Vagina (tissue), 2 donors: ENCODE measurements around the gene LGALS4.
"Not testable (repeated sequence)": the region's sequence is repeated elsewhere in the genome, so short reads cannot be mapped to it uniquely, and the experiment has no call there.

Source experiments
- POLR2A ChIP-seq, 2 donors: fragments of 450-650 bp; IDR thresholded peaks; one replicate each; pipeline ENCODE4 v1.6.1; 2017; ENCODE audit warnings: antibody characterized with exemption in 2 of 2, mild to moderate bottlenecking in 2 of 2, moderate library complexity in 2 of 2
- TF ChIP-seq, protein P1 (sequence below), 3 experiments: fragments of 450-650 bp in 2 of 3; fragments of 200-600 bp in 1 of 3; sonication (generic) in 1 of 3; IDR thresholded peaks; one replicate each; pipeline ENCODE4 v1.5.1; 2017 to 2019; ENCODE audit warnings: antibody characterized with exemption in 3 of 3, mild to moderate bottlenecking in 2 of 3, moderate library complexity in 2 of 3

DNA sequence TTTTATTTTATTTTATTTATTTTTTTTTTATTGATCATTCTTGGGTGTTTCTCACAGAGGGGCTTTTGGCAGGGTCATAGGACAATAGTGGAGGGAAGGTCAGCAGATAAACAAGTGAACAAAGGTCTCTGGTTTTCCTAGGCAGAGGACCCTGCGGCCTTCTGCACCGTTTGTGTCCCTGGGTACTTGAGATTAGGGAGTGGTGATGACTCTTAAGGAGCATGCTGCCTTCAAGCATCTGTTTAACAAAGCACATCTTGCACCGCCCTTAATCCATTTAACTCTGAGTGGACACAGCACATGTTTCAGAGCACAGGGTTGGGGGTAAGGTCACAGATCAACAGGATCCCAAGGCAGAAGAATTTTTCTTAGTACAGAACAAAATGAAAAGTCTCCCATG is 42.2 kb upstream of the LGALS4 start:
- TF ChIP-seq POLR2A (IDR thresholded peaks at IDR 0.05), result not testable (repeated sequence)
- TF ChIP-seq, protein P1, sequence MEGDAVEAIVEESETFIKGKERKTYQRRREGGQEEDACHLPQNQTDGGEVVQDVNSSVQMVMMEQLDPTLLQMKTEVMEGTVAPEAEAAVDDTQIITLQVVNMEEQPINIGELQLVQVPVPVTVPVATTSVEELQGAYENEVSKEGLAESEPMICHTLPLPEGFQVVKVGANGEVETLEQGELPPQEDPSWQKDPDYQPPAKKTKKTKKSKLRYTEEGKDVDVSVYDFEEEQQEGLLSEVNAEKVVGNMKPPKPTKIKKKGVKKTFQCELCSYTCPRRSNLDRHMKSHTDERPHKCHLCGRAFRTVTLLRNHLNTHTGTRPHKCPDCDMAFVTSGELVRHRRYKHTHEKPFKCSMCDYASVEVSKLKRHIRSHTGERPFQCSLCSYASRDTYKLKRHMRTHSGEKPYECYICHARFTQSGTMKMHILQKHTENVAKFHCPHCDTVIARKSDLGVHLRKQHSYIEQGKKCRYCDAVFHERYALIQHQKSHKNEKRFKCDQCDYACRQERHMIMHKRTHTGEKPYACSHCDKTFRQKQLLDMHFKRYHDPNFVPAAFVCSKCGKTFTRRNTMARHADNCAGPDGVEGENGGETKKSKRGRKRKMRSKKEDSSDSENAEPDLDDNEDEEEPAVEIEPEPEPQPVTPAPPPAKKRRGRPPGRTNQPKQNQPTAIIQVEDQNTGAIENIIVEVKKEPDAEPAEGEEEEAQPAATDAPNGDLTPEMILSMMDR (IDR thresholded peaks at IDR 0.05), result not testable (repeated sequence)
